ENCODE results near the gene ESRRB. TPM values are rescaled to one million over a fixed set of nuclear protein-coding genes. Genes with fewer than 3 reads are reported as not detected.

Gene ESRRB
- total RNA-seq, 1 donor from 2014 or later, result 0.23 TPM

DNA sequence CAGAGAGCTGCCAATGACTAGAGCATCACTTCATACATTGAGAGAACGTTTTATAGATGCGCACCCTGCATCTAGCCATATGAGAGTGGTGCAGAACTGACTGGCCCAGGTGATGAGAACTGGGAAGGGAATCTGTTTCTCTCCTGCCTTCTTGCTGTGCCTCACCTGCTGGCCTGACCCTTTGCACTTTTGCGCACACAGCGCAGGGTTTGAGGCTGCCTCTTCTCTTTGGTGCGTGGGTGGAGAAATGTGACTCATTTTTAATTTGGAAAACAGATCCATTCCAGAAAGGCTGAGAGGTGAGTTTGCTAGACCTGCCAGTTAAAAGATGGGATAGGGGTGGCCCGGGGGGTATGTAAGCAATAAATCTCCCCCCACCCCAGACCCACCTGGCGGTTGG lies 453 bp upstream of the ESRRB start:
- H3K36me3 Mint-ChIP-seq (ENCODE audit: low read depth), result no peaks in the 10 kb centered on the region
- H3K4me1 Mint-ChIP-seq (ENCODE audit: low read depth), result peaks cover 5% of the 10 kb centered on the region
- no peak overlapping the region for H3K27ac Mint-ChIP-seq
- H3K27me3 Mint-ChIP-seq (ENCODE audit: low read depth), result peaks cover 53% of the 10 kb centered on the region
- no peak overlapping the region for H3K4me3 Mint-ChIP-seq (ENCODE audit: low read depth)
- intact Hi-C loops (cut with micrococcal nuclease), result loop anchor here (10.0 kb wide), 1 partner anchor 769 kb away; the partner anchor contains the start of gene ZDHHC22
- no peak for DNase-seq (ENCODE audit: low spot score)
- no peaks in the 10 kb centered on the region for H3K9me3 Mint-ChIP-seq

DNA sequence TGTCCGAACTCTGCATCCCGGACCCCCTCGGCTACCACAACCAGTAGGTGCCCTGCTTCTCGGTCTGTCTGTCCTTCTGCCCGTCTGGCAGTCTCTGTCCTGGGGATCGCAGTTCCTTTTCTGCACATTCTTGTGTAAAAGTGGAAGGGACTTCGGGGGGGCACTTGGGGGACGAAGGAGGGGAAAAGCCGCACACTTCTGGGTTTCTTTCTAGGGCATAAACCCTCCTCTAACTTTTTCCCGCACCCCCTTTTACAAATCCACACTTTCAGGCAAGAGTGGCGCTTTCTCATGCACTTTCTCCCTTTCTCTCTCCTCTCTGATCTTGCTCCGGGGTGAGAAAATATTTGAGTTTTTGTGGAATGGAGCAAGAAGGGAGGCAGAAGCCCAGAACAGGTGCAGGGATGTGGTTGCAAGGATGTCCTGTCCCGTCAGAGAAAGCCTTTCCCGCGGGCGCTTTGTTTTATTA lies 506 bp downstream of the ESRRB start:
- no peak overlapping the region for H3K4me3 Mint-ChIP-seq (ENCODE audit: low read depth)
- no peaks in the 10 kb centered on the region for H3K36me3 Mint-ChIP-seq (ENCODE audit: low read depth)
- no peak overlapping the region for H3K27ac Mint-ChIP-seq
- DNase-seq (ENCODE audit: low spot score), result no peak
- intact Hi-C loops (cut with micrococcal nuclease), result loop anchor here (10.0 kb wide), 1 partner anchor 768 kb away; the partner anchor contains the start of gene ZDHHC22
- no peaks in the 10 kb centered on the region for H3K9me3 Mint-ChIP-seq
- H3K27me3 Mint-ChIP-seq (ENCODE audit: low read depth), result peaks cover 56% of the 10 kb centered on the region
- H3K4me1 Mint-ChIP-seq (ENCODE audit: low read depth), result peaks cover 5% of the 10 kb centered on the region

DNA sequence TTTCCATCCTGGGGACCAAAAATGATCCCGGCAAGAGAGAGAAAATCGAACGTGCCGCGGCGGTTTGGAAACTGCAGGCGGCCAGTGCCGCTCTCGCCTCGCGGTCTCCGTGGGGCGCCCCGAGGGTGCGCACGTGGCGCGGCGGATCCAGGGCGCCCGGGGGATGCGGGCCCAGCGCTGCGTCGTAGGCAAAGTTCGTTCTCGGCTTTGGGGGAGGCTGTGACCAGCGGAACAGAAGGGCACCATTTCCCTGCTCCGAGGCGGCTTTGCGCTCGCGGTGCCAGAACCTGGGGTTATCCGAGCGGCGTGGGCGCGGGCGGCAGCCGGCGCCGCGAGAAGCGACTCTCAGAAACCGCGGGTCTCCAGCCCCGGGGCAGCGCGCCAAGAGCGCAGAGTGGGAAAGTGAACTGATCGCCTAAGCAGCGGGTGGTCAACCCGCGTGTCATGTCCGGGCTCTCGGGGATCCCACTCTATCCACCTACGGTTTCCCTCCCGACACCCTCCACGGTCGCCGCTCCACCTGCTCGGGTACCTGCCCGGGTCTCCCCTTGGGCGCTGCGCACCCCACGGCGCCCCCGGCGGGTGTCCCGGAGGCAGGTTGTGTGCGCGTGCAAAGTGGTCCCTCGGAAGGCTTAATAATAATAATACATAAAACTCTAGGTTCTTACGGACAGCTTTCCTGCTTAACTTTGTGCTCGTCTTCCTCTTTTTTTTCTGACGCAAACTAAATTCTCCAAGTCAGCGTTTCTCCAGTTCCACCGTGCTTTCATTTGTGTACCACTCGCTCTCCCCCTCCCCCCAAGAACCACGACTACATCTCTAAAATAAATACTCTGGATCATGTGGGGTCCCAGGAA lies 1.2 kb downstream of the ESRRB start:
- H3K27ac Mint-ChIP-seq, result no peak overlapping the region
- H3K27me3 Mint-ChIP-seq (ENCODE audit: low read depth), result peaks cover 63% of the 10 kb centered on the region
- H3K4me1 Mint-ChIP-seq (ENCODE audit: low read depth), result peaks cover 5% of the 10 kb centered on the region
- H3K4me3 Mint-ChIP-seq (ENCODE audit: low read depth), result no peak overlapping the region
- no peaks in the 10 kb centered on the region for H3K36me3 Mint-ChIP-seq (ENCODE audit: low read depth)
- intact Hi-C loops (cut with micrococcal nuclease), result loop anchor here (10.0 kb wide), 1 partner anchor 768 kb away; the partner anchor contains the start of gene ZDHHC22
- no peak for DNase-seq (ENCODE audit: low spot score)
- no peaks in the 10 kb centered on the region for H3K9me3 Mint-ChIP-seq

DNA sequence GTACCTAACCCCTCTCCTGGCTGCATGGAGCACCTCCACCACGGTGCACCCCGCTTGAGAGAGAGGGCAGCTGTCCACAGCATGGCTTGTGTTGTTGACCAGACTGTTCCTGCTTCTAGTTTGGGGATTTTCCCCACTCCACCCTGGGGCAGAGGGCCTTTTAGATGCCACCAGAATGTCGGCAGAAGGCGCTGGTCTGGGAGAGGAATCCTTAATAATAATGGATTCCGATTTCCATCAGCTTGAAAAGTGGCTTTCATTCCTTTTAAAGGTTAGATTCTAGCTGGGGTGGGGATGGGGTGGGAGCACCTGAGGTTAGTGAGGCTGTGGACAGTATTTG lies 1.8 kb downstream of the ESRRB start:
- Mint-ChIP-seq H3K27me3 (ENCODE audit: low read depth) (peaks cover 67% of the 10 kb centered on the region), H3K27ac (no peak overlapping the region), H3K4me1 (ENCODE audit: low read depth) (peaks cover 5% of the 10 kb centered on the region), H3K4me3 (ENCODE audit: low read depth) (no peak overlapping the region), H3K36me3 (ENCODE audit: low read depth) (no peaks in the 10 kb centered on the region), H3K9me3 (no peaks in the 10 kb centered on the region)
- intact Hi-C loops (cut with micrococcal nuclease), result loop anchor here (10.0 kb wide), 1 partner anchor 767 kb away; the partner anchor contains the start of gene ZDHHC22
- no peak for DNase-seq (ENCODE audit: low spot score)

DNA sequence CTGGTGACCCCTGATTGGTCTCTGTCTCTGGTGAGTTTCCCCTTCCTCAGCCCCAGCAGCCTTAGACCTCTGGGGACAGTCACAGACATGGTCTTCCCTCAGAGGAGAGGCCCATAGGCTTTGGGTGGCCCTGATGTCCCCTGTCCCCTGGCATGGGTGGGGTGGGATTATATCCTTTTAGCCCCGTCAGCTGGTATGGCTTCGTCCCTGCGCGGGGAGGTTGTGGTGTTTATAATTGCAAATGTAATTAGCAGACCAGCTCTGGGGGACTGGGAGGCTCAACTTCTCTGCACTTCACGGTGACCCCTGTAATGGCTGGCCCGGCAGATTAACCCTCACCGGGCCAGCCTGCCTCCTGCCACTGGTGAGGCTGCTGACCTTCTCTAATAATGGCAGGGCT lies 5.1 kb downstream of the ESRRB start:
- DNase-seq (ENCODE audit: low spot score), result no peak
- Mint-ChIP-seq H3K27ac (no peak overlapping the region), H3K27me3 (ENCODE audit: low read depth) (peaks cover 74% of the 10 kb centered on the region), H3K36me3 (ENCODE audit: low read depth) (no peaks in the 10 kb centered on the region), H3K4me1 (ENCODE audit: low read depth) (peaks cover 9% of the 10 kb centered on the region), H3K9me3 (no peaks in the 10 kb centered on the region), H3K4me3 (ENCODE audit: low read depth) (no peak overlapping the region)
- intact Hi-C loops (cut with micrococcal nuclease), result no loop called here

DNA sequence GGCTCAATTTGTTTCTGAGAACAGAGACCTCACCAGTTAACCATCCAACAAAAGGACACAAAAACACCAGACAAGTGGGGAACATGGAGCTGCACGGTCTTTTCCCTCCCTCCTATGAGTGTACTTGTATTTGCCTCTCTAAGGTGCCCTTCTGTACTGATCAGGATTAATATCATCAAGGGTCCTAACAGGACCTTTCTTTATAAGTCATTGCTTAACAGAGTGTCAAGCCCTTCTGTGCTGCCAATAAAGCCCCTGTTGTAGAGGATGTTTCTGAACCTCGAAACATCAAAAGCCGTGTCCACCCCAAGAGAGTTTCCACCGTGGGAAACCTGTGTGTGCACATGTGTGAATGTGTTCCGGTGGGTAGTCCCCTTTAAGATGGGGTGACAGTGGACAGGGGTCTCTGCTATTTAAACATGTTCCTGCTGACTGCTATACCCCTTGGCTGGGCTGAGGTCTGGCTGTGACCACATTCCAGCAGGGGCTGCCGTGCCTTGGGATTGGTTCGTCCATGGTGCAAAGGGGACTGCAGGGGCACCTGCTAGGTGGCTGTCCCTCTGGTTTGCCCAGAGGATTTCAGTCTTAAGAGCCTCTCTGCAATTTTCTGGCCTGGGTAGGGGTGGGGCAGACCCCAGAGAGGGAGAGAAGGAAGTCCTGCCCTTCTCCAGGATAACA lies 6.0 kb downstream of the ESRRB start:
- Mint-ChIP-seq H3K36me3 (ENCODE audit: low read depth) (no peaks in the 10 kb centered on the region), H3K27ac (no peak overlapping the region), H3K9me3 (no peaks in the 10 kb centered on the region), H3K27me3 (ENCODE audit: low read depth) (peaks cover 67% of the 10 kb centered on the region), H3K4me1 (ENCODE audit: low read depth) (peaks cover 7% of the 10 kb centered on the region), H3K4me3 (ENCODE audit: low read depth) (no peak overlapping the region)
- intact Hi-C loops (cut with micrococcal nuclease), result no loop called here
- no peak for DNase-seq (ENCODE audit: low spot score)

DNA sequence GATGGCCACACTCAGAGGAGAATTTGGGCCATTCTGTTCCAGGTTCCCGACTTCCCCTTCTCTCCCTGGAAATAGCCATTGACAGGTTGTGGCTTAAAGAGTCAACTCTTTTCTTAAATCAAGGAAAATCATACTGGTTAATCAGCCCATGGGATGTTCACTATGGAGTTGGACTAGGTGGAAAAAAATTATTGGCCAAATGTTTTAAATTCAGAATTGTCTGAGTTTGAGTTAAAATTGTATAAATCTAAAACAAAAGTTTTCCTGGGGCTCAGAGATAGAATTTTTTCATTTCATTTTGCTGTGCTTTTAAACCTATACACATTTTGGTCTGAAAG lies 6.5 kb downstream of the ESRRB start:
- DNase-seq (ENCODE audit: low spot score), result no peak
- Mint-ChIP-seq H3K4me1 (ENCODE audit: low read depth) (peaks cover 6% of the 10 kb centered on the region), H3K4me3 (ENCODE audit: low read depth) (no peak overlapping the region), H3K36me3 (ENCODE audit: low read depth) (no peaks in the 10 kb centered on the region), H3K9me3 (no peaks in the 10 kb centered on the region), H3K27ac (no peak overlapping the region), H3K27me3 (ENCODE audit: low read depth) (peaks cover 66% of the 10 kb centered on the region)
- intact Hi-C loops (cut with micrococcal nuclease), result no loop called here

DNA sequence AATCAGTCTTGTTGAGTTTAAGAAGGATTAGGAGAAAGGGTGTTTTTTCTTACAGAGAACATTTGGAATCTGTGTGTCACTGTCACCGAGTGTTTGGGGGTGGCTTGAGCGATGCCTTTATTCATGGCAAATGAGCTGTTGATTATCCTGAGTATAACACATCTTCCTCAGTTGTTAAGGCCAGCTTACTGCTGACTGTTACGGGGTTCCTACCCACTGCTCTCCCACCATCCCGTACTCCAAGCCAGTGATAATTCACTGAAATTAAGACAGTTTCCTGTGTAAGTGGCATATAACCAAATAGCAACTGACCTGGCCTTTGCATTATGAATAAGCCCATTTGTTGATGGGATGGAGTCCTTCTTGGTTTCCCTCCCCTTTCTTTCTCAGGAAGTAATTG lies 9.5 kb downstream of the ESRRB start:
- Mint-ChIP-seq H3K4me1 (ENCODE audit: low read depth) (peaks cover 4% of the 10 kb centered on the region), H3K27ac (no peak overlapping the region), H3K9me3 (no peaks in the 10 kb centered on the region), H3K4me3 (ENCODE audit: low read depth) (no peak overlapping the region), H3K36me3 (ENCODE audit: low read depth) (no peaks in the 10 kb centered on the region), H3K27me3 (ENCODE audit: low read depth) (peaks cover 39% of the 10 kb centered on the region)
- intact Hi-C loops (cut with micrococcal nuclease), result no loop called here
- DNase-seq (ENCODE audit: low spot score), result no peak

DNA sequence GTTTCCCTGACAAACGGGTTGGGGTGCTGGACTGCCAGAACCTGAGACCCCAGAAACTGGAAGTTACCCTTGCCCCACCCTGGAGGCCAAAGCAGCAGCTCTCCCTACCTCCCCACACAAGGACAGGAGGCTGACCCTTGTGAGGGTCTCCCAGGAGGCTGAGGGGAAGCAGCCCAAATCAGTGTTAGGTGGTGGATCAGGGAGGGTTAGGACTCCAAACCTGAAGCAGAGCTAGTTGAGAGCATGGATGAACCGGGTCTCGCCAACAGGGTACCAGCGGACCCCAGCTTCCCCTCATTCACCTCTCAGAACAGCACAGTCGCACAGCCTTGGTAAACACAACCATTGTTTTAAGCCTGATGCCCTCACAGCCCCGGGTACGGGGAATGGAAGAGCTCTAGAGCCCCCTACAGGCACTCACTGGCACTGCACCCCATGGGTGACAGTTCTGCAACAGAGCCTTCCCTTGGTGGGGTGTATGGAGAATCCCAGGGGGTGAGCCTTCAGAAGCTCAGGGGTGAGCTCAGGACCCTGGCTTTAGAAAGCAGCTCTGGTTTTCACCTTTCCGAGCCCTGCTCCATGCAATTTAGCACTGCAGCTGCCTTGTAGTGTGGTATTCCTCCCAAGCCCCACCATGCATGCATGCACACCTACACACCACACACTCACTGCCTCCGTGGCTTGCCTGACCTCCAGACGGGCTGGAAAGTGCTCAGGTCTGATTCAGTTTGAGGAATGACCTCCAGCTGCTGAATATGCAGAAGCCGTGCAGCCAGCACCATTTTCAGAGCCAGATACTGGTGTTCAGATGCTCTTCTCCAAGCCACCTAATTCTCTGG lies 11.2 kb downstream of the ESRRB start:
- Mint-ChIP-seq H3K27ac (no peak overlapping the region), H3K9me3 (no peaks in the 10 kb centered on the region), H3K4me1 (ENCODE audit: low read depth) (peaks cover 4% of the 10 kb centered on the region), H3K27me3 (ENCODE audit: low read depth) (peaks cover 27% of the 10 kb centered on the region), H3K4me3 (ENCODE audit: low read depth) (no peak overlapping the region), H3K36me3 (ENCODE audit: low read depth) (no peaks in the 10 kb centered on the region)
- peak; percentile 55 for DNase-seq (ENCODE audit: low spot score)
- intact Hi-C loops (cut with micrococcal nuclease), result loop anchor here (2.0 kb wide), 1 partner anchor 336 kb away; no protein-coding TSS in a partner anchor

DNA sequence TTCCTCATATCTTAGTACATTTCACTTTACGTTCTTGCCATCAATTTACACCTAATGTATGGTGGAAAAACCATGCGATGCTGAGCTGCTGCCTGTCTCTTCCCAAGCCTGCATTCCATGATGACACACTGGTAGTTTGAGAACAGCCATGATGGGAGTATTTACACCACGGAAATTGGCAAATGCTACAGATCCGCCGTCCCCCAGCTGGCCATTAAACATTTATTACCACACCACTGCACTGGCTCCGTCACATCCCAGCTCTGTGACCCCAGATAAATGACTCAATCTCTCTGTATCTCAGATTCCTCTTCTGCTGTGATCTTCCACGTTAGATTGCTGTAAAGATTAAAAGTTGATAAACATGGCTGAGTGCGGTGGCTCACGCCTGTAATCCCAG lies 13.9 kb downstream of the ESRRB start:
- intact Hi-C loops (cut with micrococcal nuclease), result no loop called here
- Mint-ChIP-seq H3K27me3 (ENCODE audit: low read depth) (peaks cover 9% of the 10 kb centered on the region), H3K4me1 (ENCODE audit: low read depth) (peaks cover 4% of the 10 kb centered on the region), H3K9me3 (no peaks in the 10 kb centered on the region), H3K27ac (no peak overlapping the region), H3K36me3 (ENCODE audit: low read depth) (no peaks in the 10 kb centered on the region), H3K4me3 (ENCODE audit: low read depth) (no peak overlapping the region)
- DNase-seq (ENCODE audit: low spot score), result no peak

DNA sequence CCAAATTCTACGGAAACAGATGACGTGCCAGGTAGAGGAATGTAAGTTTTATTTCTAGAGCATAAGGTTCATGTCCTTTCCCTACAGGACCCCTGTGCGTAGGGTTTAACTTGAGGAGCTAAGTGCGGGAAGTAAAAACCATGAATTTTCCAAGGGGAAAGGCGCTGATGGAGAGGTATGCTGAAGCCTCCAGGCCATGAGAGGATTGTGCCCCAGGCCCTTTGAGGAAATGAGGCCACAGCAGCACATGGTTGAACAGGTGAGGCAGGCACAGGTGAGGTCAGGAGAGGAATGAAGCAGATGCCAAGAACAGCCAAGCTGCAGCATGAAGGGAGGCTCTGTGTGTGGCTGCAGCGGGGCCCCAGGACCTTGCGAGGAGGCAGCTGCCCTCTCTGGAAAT lies 14.7 kb downstream of the ESRRB start:
- DNase-seq (ENCODE audit: low spot score), result no peak
- no peaks in the 10 kb centered on the region for H3K9me3 Mint-ChIP-seq
- H3K27ac Mint-ChIP-seq, result no peak overlapping the region
- no peak overlapping the region for H3K4me3 Mint-ChIP-seq (ENCODE audit: low read depth)
- H3K4me1 Mint-ChIP-seq (ENCODE audit: low read depth), result peaks cover 3% of the 10 kb centered on the region
- intact Hi-C loops (cut with micrococcal nuclease), result no loop called here
- peaks cover 3% of the 10 kb centered on the region for H3K27me3 Mint-ChIP-seq (ENCODE audit: low read depth)
- H3K36me3 Mint-ChIP-seq (ENCODE audit: low read depth), result no peaks in the 10 kb centered on the region

DNA sequence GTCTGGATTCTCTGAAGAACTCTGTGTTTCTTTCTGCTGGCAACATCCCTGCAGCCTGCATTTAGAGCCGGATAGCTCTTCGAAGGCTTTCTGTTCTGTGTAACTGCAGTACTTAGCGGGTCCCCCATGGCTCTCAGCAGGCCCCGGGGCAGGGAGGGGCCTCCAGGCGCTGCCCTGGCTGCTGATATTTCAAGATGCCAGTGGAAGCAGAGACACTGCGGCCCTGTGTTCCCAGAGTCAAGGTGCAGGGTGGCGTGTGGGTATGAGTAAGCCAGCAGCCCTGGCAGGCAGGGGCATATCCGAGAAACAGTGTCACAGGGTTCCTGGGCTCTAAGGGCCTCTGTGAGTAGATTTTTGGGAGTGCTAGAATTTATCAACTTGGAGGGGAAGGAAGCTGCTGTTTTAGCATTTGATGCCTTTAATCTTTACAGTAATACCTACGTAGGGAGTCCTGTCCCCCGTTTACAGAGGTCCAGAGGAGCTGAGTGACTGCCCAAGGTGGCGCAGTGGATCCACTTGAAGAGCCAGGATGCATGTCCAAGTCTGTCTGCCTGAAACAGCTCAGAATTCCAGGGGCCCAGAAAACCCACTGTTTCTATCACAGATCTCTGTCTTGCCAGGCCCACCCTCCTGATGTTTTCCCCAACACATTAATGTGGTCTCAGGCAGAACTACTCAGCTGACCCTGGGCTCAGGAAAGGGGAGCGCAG lies 16.2 kb downstream of the ESRRB start:
- H3K36me3 Mint-ChIP-seq (ENCODE audit: low read depth), result no peaks in the 10 kb centered on the region
- H3K4me3 Mint-ChIP-seq (ENCODE audit: low read depth), result no peak overlapping the region
- intact Hi-C loops (cut with micrococcal nuclease), result no loop called here
- no peaks in the 10 kb centered on the region for H3K4me1 Mint-ChIP-seq (ENCODE audit: low read depth)
- no peak overlapping the region for H3K27ac Mint-ChIP-seq
- no peaks in the 10 kb centered on the region for H3K9me3 Mint-ChIP-seq
- H3K27me3 Mint-ChIP-seq (ENCODE audit: low read depth), result no peaks in the 10 kb centered on the region
- DNase-seq (ENCODE audit: low spot score), result no peak

All from activated T-helper 2 cell treated with anti-CD3 and anti-CD28 coated beads, Interferon-gamma antibody, Interleukin-2, Interleukin-4, amounts not matched to agents 10 μg/mL and 5 μg/mL and 100 μg/mL, durations not matched to agents 14 hours and 24 hours and 36 hours (primary cell).